Ascending aorta (tissue), 2 donors: ENCODE results near the gene PARVB. TPM values are rescaled to one million over a fixed set of nuclear protein-coding genes. Genes with fewer than 3 reads are reported as not detected.

Experiments used
- DNase-seq, 2 donors: peaks; one replicate each; pipeline ENCODE4 v3.0.0-alpha.2; 2019; ENCODE audit warnings: low spot score in 2 of 2
- H3K27ac ChIP-seq, 2 donors: fragments of 200-600 bp; sonication (generic); one replicate each; pipeline ENCODE4 v1.5.1; 2016 to 2017; ENCODE audit warnings: mild to moderate bottlenecking in 1 of 2
- H3K27me3 ChIP-seq: fragments of 200-600 bp; sonication (generic); one replicate; pipeline ENCODE4 v1.5.1; 2017
- H3K36me3 ChIP-seq, 2 donors: fragments of 200-600 bp; sonication (generic); one replicate each; pipeline ENCODE4 v1.5.1; 2016
- H3K4me1 ChIP-seq, 2 donors: fragments of 200-600 bp; sonication (generic); one replicate each; pipeline ENCODE4 v1.5.1; 2016 to 2017; ENCODE audit warnings: mild to moderate bottlenecking in 1 of 2
- H3K4me3 ChIP-seq, 2 donors: fragments of 200-600 bp; sonication (generic); one replicate each; pipeline ENCODE4 v1.5.1; 2016 to 2017; ENCODE audit warnings: mild to moderate bottlenecking in 1 of 2
- H3K9me3 ChIP-seq, 2 donors: fragments of 200-600 bp; sonication (generic); one replicate each; pipeline ENCODE4 v1.5.1; 2016
- CTCF ChIP-seq, 3 experiments: fragments of 200-600 bp in 2 of 3; fragments of 450-650 bp in 1 of 3; sonication (generic) in 2 of 3; IDR thresholded peaks; one replicate each; pipeline ENCODE4 v1.5.1; 2016 to 2019; ENCODE audit warnings: antibody characterized with exemption in 3 of 3, mild to moderate bottlenecking in 1 of 3, moderate library complexity in 1 of 3
- intact Hi-C: fragments of 100-400 bp; cut with DNase I; formaldehyde crosslinking; loops from one replicate; pipeline ENCODE4 v1.15.1; 2023
- total RNA-seq: library from RNA; depleted of rRNA; stranded (reverse); fragments of >200 nt; gene quantifications from one replicate; pipeline ENCODE4 v1.1.0, GENCODE V29; 2016

PARVB gene
- total RNA-seq, 1 donor from 2014 or later = 33.8 TPM

- intact Hi-C loops = no loop called here
- Histone ChIP-seq H3K9me3 (no peaks in the 10 kb centered on the region), H3K4me3 (no peak overlapping the region), H3K4me1 (no peaks in the 10 kb centered on the region), H3K27ac (no peak overlapping the region), H3K36me3 (no peaks in the 10 kb centered on the region), H3K27me3 (no peaks in the 10 kb centered on the region)
- no peak for TF ChIP-seq CTCF (IDR thresholded peaks at IDR 0.05)
- DNase-seq = no peak
Observed at GRCh38 chr22:44098021-44098739, 74.1 kb downstream of the PARVB start.

GRCh38 chr22:44098966-44099530, 74.9 kb downstream of the PARVB start:
- H3K4me3 ChIP-seq = no peak overlapping the region
- H3K27me3 ChIP-seq = no peaks in the 10 kb centered on the region
- H3K27ac ChIP-seq = no peak overlapping the region
- intact Hi-C loops = no loop called here
- H3K4me1 ChIP-seq = no peaks in the 10 kb centered on the region
- no peaks in the 10 kb centered on the region for H3K36me3 ChIP-seq
- no peaks in the 10 kb centered on the region for H3K9me3 ChIP-seq
- no peak for TF ChIP-seq CTCF (IDR thresholded peaks at IDR 0.05)
- no peak for DNase-seq

- H3K27me3 ChIP-seq = no peaks in the 10 kb centered on the region
- no peak for DNase-seq
- no peak overlapping the region for H3K27ac ChIP-seq
- H3K9me3 ChIP-seq = no peaks in the 10 kb centered on the region
- TF ChIP-seq CTCF (IDR thresholded peaks at IDR 0.05) = no peak
- no peaks in the 10 kb centered on the region for H3K36me3 ChIP-seq
- intact Hi-C loops = no loop called here
- H3K4me3 ChIP-seq = no peak overlapping the region
- H3K4me1 ChIP-seq = no peaks in the 10 kb centered on the region
Observed at GRCh38 chr22:44099696-44100095, 75.6 kb downstream of the PARVB start.

- H3K4me3 ChIP-seq = no peak overlapping the region
Observed at GRCh38 chr22:44100411-44100810, 76.3 kb downstream of the PARVB start.

GRCh38 chr22:44102121-44102520, 78.0 kb downstream of the PARVB start:
- H3K27ac ChIP-seq = no peak overlapping the region
- H3K9me3 ChIP-seq = no peaks in the 10 kb centered on the region
- DNase-seq = no peak
- H3K4me3 ChIP-seq = no peak overlapping the region
- no peaks in the 10 kb centered on the region for H3K36me3 ChIP-seq
- TF ChIP-seq CTCF (IDR thresholded peaks at IDR 0.05) = no peak
- intact Hi-C loops = no loop called here
- H3K27me3 ChIP-seq = no peaks in the 10 kb centered on the region
- H3K4me1 ChIP-seq = no peaks in the 10 kb centered on the region

More at GRCh38 chr22:44100411-44100810, 76.3 kb downstream of the PARVB start:
- no peaks in the 10 kb centered on the region for H3K36me3 ChIP-seq
- TF ChIP-seq CTCF (IDR thresholded peaks at IDR 0.05) = no peak
- H3K9me3 ChIP-seq = no peaks in the 10 kb centered on the region
- no peaks in the 10 kb centered on the region for H3K4me1 ChIP-seq
- intact Hi-C loops = no loop called here
- H3K27me3 ChIP-seq = no peaks in the 10 kb centered on the region
- no peak for DNase-seq
- H3K27ac ChIP-seq = no peak overlapping the region
